GM19467 (cell line): Measurements from ENCODE around the gene MAPK8IP1.

Source experiments
- ATAC-seq: cut with Tn5 transposase; IDR thresholded peaks from one replicate; pipeline ENCODE4 v1.9.1; 2021; ENCODE audit warnings: mild to moderate bottlenecking, moderate library complexity; ENCODE audit not compliant: unreplicated experiment

Gene MAPK8IP1

GRCh38 chr11:45924036-45924915, 38.8 kb downstream of the MAPK8IP1 start:
- no peak for ATAC-seq

DNA sequence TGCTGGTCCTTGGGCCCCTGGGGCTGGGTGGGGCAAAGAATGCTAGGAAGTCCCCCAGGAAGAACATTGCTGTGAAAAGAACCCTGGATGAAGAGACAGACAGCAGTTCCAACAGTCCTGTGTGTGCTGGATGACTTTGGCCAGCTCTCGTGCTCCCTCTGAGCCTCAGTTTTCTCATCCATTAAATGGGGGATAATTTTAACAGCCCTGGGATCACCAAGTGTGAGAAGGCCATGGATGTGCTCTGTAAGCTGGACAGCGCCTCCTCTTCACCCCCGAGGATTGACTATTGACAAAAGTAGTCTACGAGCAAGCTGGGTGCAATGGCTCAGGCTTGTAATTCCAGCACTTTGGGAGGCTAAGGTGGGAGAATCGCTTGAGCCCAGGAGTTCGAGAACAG, 39.5 kb downstream of the MAPK8IP1 start:
- no peak for ATAC-seq

GRCh38 chr11:45925550-45925949, 40.1 kb downstream of the MAPK8IP1 start:
- no peak for ATAC-seq

DNA sequence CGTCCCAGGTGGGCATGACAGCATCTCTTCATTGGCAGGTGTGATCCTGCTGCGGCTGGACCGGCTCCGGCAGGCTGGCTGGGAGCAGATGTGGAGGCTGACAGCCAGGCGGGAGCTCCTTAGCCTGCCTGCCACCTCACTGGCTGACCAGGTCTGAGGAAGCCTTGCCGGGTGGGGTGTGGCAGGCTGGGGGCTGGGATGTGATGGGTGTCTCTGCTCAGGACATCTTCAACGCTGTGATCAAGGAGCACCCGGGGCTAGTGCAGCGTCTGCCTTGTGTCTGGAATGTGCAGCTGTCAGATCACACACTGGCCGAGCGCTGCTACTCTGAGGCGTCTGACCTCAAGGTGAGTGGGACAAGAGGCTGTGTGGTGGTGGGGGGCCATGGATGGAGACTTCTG, 40.5 kb downstream of the MAPK8IP1 start:
- no peak for ATAC-seq

- no peak for ATAC-seq
Observed at GRCh38 chr11:45926536-45927331, 41.3 kb downstream of the MAPK8IP1 start.

DNA sequence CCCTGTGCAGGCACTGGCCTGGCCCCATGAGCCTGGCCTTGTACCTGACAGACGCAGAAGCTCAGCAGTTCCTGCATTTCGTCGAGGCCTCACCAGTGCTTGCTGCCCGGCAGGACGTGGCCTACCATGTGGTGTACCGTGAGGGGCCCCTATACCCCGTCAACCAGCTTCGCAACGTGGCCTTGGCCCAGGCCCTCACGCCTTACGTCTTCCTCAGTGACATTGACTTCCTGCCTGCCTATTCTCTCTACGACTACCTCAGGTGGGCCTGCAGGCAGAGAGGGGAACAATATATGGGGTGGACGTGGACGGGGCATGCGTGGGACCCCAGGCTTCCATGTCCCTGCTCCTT, 41.9 kb downstream of the MAPK8IP1 start:
- no peak for ATAC-seq

DNA sequence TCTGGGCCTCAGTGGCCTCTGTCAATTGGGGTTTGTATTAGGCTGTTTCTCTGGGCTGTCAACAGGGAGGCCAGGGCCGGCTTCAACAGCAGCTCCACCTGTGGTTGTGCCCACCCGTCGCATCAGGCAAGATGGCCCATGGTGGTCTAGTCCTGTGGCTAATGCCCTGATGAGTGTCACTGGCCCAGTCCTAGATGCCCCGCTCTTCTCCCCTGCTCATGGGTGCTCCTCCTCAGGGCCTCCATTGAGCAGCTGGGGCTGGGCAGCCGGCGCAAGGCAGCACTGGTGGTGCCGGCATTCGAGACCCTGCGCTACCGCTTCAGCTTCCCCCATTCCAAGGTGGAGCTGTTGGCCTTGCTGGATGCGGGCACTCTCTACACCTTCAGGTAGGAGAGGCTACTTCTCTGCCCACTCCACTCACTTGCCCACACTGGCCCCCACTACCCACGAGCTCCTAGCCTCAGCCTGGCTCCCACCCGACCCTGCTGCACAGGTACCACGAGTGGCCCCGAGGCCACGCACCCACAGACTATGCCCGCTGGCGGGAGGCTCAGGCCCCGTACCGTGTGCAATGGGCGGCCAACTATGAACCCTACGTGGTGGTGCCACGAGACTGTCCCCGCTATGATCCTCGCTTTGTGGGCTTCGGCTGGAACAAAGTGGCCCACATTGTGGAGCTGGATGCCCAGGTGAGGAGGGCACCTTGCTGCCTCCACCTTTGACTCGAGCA, 42.4 kb downstream of the MAPK8IP1 start:
- ATAC-seq = no peak

DNA sequence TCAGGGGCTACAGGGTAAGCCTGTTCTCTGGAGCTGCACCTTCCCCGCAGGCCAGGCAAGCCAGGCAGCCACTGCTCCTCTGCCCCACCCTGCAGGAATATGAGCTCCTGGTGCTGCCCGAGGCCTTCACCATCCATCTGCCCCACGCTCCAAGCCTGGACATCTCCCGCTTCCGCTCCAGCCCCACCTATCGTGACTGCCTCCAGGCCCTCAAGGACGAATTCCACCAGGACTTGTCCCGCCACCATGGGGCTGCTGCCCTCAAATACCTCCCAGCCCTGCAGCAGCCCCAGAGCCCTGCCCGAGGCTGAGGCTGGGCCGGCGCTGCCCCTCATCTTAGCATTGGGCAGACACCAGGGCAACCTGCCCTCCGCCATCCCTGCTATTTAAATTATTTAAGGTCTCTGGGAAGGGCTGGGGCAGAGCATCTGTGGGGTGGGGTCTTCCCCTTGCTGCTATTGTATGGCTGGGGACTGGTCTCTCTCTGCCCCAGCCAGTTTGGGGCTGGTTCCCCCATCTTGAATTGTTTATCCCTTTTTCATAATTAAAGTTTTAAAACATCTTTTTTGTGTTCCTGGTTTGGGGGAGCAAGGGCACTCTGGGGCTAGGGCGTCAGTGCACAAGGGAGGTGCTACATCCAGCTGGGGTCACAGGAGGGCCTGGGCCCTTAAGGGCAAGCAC, 43.2 kb downstream of the MAPK8IP1 start:
- no peak for ATAC-seq

- peak; percentile 22 for ATAC-seq
Observed at GRCh38 chr11:45929486-45930030, 44.1 kb downstream of the MAPK8IP1 start.

DNA sequence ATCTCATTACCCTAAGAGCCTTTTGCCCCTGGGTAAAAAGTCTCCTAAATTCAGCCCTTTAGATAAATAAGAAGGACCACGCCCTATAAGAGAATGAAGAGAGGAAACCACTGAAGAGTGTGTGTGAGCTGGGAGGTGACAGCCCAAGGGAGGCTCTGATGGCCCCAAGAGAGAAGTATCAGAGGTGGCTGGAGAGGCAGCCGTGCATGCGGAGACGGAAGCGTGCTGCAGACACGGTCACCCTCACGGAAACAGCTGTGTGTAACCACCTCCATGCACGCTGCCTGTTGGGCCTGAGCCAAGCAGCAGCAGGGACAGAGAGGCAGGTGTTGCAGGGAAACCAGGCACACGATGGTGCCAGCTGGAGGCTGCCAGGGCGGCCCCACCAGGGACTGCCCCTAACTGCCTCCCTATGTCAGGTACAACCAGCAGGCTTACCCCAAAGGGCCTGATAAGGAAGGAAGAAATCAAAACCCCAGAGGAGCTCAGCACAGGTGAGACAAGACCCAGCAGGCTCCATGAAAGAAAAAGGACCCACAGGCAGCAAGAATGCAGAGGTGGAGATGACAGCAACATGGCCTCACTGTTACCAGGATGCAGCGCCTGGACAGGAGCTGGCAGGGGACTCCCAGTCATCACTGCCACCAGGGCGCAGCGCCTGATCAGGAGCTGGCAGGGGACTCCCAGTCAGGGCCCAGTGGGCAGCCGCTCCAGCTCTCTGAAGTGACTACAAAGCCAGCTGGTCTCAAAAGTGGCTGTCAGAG, 44.8 kb downstream of the MAPK8IP1 start:
- ATAC-seq = peak; percentile 92

GRCh38 chr11:45930951-45931570, 45.6 kb downstream of the MAPK8IP1 start:
- ATAC-seq = no peak

DNA sequence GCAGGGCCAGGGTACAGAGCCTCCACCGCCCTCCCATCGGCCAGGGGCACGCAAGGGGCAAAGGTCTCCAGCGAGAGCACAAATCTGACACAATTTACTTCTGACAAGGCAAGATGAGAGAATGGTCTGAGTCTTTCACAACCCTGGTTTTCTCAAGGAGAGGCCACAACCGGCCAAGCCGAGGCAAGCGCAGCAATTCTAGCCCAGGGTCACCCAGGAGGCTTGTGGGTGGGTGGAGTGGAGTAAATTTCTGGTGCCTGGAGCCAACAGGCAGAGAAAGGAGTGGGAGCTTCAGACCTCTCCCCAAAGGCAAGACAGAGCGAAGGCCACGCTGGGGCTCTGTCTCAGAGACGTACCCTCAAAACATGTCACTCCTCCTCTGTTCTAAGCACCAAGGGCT, 46.3 kb downstream of the MAPK8IP1 start:
- no peak for ATAC-seq

GRCh38 chr11:45932217-45932616, 46.8 kb downstream of the MAPK8IP1 start:
- no peak for ATAC-seq

- no peak for ATAC-seq
Observed at GRCh38 chr11:45933131-45933831, 47.8 kb downstream of the MAPK8IP1 start.

DNA sequence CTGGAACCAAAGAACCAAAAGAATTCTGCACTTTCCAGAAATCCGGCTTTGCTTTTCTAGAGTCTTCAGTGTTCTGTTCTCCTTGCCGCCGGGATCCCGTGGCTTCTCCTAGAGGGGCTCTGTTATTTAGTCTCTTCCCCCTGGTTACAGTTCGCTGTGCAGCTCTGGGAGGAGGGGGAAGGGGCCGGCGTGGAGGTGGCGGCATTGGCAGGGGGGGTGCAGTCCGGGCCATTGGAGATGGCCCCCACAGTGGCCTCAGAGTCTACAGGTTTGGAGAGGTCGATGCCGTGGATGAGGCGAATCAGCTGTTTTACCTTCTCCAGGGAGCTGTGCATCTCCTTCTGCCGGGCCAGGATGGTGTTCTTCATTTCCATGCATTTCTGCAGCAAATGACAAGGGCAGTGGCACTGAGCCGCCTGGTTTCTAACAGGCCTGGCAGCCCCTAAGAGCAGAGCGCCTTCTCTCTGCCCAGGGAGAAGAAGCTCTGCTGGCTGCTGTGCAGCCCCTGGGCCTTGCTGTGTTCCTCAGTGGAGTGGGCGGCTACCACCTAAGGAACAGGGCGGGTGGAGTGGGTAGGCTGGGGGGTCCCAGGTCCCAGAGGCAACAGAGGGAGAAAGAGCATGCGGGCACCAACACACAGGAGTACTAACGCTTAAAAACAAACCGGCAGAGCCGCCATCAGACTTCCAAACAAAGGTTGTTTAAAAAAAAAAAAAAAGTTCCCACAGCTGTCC, 48.6 kb downstream of the MAPK8IP1 start:
- ATAC-seq = no peak

GRCh38 chr11:45934580-45935318, 49.3 kb downstream of the MAPK8IP1 start:
- no peak for ATAC-seq

GRCh38 chr11:45935349-45936064, 50.1 kb downstream of the MAPK8IP1 start:
- ATAC-seq = no peak
